ENCODE results near the gene ERG28.

ERG28 gene

GRCh38 chr14:75649337-75649736 is 11.3 kb downstream of the ERG28 start:
- TF ChIP-seq, protein P1, sequence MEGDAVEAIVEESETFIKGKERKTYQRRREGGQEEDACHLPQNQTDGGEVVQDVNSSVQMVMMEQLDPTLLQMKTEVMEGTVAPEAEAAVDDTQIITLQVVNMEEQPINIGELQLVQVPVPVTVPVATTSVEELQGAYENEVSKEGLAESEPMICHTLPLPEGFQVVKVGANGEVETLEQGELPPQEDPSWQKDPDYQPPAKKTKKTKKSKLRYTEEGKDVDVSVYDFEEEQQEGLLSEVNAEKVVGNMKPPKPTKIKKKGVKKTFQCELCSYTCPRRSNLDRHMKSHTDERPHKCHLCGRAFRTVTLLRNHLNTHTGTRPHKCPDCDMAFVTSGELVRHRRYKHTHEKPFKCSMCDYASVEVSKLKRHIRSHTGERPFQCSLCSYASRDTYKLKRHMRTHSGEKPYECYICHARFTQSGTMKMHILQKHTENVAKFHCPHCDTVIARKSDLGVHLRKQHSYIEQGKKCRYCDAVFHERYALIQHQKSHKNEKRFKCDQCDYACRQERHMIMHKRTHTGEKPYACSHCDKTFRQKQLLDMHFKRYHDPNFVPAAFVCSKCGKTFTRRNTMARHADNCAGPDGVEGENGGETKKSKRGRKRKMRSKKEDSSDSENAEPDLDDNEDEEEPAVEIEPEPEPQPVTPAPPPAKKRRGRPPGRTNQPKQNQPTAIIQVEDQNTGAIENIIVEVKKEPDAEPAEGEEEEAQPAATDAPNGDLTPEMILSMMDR (IDR thresholded peaks at IDR 0.05; ENCODE audit: low read depth, low read length) = no peak
- H3K4me3 ChIP-seq (ENCODE audit: low read depth, low read length) = no peak overlapping the region

DNA sequence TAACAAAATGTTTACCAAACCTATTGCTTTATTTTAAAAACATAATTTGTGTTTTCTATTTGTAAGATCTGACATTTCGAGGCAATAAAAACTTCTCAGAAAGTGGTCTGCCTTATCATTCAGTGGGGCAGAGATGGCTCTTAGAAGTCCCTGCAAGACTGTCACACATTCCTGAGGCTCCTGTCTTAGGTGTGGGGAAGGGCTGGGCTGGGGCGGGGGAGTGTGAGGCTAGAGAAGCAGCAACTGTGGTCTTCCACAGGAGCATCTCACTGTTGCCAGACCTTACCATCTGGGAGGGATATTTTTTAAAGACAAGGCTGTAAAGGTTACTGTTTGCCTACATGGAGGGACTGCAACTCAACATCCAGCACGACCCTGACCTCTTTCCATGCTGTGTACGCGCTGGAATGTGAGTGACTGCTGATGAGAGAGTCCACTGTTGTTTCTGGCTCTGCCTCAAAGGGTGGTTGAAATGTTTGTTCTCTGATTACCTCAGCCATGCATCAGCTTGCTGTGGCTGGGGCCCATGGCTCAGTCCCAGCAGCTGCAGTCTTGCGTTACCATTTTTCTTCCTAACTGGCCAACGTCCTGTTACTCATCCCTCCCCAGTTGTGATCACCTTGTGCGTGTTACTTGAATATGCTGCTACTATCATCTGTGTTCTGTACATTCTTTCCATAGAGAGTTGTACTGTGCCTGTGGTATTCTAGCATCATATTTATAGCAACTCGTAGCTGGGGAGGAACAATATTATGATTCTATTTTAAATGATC is 12.4 kb downstream of the ERG28 start:
- no peak overlapping the region for H3K4me3 ChIP-seq (ENCODE audit: low read depth, low read length)
- TF ChIP-seq, protein P1 (IDR thresholded peaks at IDR 0.05; ENCODE audit: low read depth, low read length) = no peak

- H3K4me3 ChIP-seq (ENCODE audit: low read depth, low read length) = no peak overlapping the region
- TF ChIP-seq, protein P1 (IDR thresholded peaks at IDR 0.05; ENCODE audit: low read depth, low read length) = no peak
Measured at GRCh38 chr14:75647640-75648039, 13.0 kb downstream of the ERG28 start.

- no peak overlapping the region for H3K4me3 ChIP-seq (ENCODE audit: low read depth, low read length)
- TF ChIP-seq, protein P1 (IDR thresholded peaks at IDR 0.05; ENCODE audit: low read depth, low read length) = no peak
Measured at GRCh38 chr14:75646762-75647161, 13.9 kb downstream of the ERG28 start.

GRCh38 chr14:75645056-75645455 is 15.6 kb downstream of the ERG28 start:
- TF ChIP-seq, protein P1 (IDR thresholded peaks at IDR 0.05; ENCODE audit: low read depth, low read length) = no peak
- no peak overlapping the region for H3K4me3 ChIP-seq (ENCODE audit: low read depth, low read length)

GRCh38 chr14:75643985-75644384 is 16.7 kb downstream of the ERG28 start:
- TF ChIP-seq, protein P1 (IDR thresholded peaks at IDR 0.05; ENCODE audit: low read depth, low read length) = no peak
- no peak overlapping the region for H3K4me3 ChIP-seq (ENCODE audit: low read depth, low read length)

DNA sequence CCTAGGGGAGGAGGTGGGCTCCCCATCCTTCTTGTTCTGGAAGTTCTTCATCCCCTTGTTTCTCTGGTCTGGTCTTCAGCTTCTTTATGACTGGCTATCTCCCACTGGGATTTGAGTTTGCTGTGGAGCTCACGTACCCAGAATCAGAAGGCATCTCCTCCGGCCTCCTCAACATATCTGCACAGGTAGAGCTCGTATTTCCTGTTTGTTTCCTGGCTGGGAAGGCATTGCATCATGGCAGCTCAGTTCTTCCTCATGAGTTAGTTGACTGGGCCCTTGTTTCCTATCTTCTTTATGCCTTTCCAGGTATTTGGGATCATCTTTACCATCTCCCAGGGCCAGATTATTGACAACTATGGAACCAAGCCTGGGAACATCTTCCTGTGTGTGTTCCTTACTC is 19.8 kb downstream of the ERG28 start:
- TF ChIP-seq, protein P1 (IDR thresholded peaks at IDR 0.05; ENCODE audit: low read depth, low read length) = no peak
- H3K4me3 ChIP-seq (ENCODE audit: low read depth, low read length) = no peak overlapping the region
